ENCODE data around the gene MDGA2. TPM values are rescaled to one million over a fixed set of nuclear protein-coding genes. Genes with fewer than 3 reads are reported as not detected.

The MDGA2 gene
- total and polyA plus RNA-seq, 2 of the 8 experiments (the other 6 are each of a cell fraction or from before 2014, with no cell fraction given): 0.11 to 0.69 TPM

- no peak for TF ChIP-seq CHD7 (IDR thresholded peaks at IDR 0.05; ENCODE audit: insufficient replicate concordance, low read length)
- TF ChIP-seq FOSL1 (IDR thresholded peaks at IDR 0.05; ENCODE audit: insufficient read depth, low read depth, low read length): no peak
- no peak for TF ChIP-seq CTBP2 (IDR thresholded peaks at IDR 0.05; ENCODE audit: borderline replicate concordance, insufficient read depth, insufficient read length, low read length)
- no peak for TF ChIP-seq SIN3A (conservative IDR thresholded peaks at IDR 0.05 in 1 of 2, IDR thresholded peaks at IDR 0.05 in 1 of 2; ENCODE audit: low read depth in 1 of 2, low read length in 2 of 2)
- no peak for TF ChIP-seq JUN (IDR thresholded peaks at IDR 0.05; ENCODE audit: low read depth, low read length)
- TF ChIP-seq RNF2 (IDR thresholded peaks at IDR 0.05; ENCODE audit: borderline replicate concordance, low read depth, low read length, missing control alignments, poor library complexity, severe bottlenecking): no peak
- TF ChIP-seq HDAC2 (IDR thresholded peaks at IDR 0.05; ENCODE audit: borderline replicate concordance in 1 of 2, low read depth in 2 of 2, low read length in 2 of 2): no peak
- TF ChIP-seq SIRT6 (IDR thresholded peaks at IDR 0.05; ENCODE audit: low read length): no peak
- TF ChIP-seq TCF12 (IDR thresholded peaks at IDR 0.05; ENCODE audit: low read depth, low read length): no peak
- no peak for TF ChIP-seq GABPA (IDR thresholded peaks at IDR 0.05; ENCODE audit: borderline replicate concordance, insufficient read depth, low read length)
- TF ChIP-seq CREB1 (IDR thresholded peaks at IDR 0.05): no peak
Measured at GRCh38 chr14:47715330-47715729, 39.9 kb upstream of the MDGA2 start (continued).

All from H1 (cell line).